Mesenchymal stem cell (in vitro differentiated cells and primary cell): ENCODE measurements around the gene PLD1.

Source experiments
- DNase-seq: peaks from one replicate; pipeline ENCODE4 v3.0.0-alpha.2; 2013
- H2AFZ ChIP-seq: one replicate; pipeline ENCODE4 v1.6.1; 2013; ENCODE audit warnings: low read depth, mild to moderate bottlenecking, control low read depth, inconsistent platforms, low read length, moderate library complexity
- H2AK5ac ChIP-seq: 2 replicates; pipeline ENCODE4 v1.6.1; 2013; ENCODE audit warnings: low read length, moderate library complexity, mild to moderate bottlenecking, inconsistent platforms; ENCODE audit not compliant: severe bottlenecking
- H2BK120ac ChIP-seq: one replicate; pipeline ENCODE4 v1.6.1; 2013; ENCODE audit warnings: low read depth, mild to moderate bottlenecking, inconsistent platforms, low read length, moderate library complexity
- H2BK12ac ChIP-seq, 2 experiments: one replicate each; pipeline ENCODE4 v1.6.1; 2013; ENCODE audit warnings: inconsistent platforms in 2 of 2, low read length in 2 of 2, mild to moderate bottlenecking in 2 of 2, moderate library complexity in 2 of 2, control low read depth in 1 of 2
- H2BK15ac ChIP-seq: one replicate; pipeline ENCODE4 v1.6.1; 2013; ENCODE audit warnings: mild to moderate bottlenecking, low read depth, inconsistent platforms; ENCODE audit not compliant: poor library complexity, severe bottlenecking
- H2BK5ac ChIP-seq: 2 replicates; pipeline ENCODE4 v1.6.1; 2013; ENCODE audit warnings: low read depth, mild to moderate bottlenecking, low read length, control low read depth, inconsistent platforms; ENCODE audit not compliant: poor library complexity, severe bottlenecking
- H3K14ac ChIP-seq, 2 experiments: one replicate each; pipeline ENCODE4 v1.6.1; 2013; ENCODE audit warnings: inconsistent platforms in 2 of 2, low read length in 2 of 2, control low read depth in 1 of 2, mild to moderate bottlenecking in 1 of 2, moderate library complexity in 1 of 2
- H3K18ac ChIP-seq, 2 experiments: one replicate each; pipeline ENCODE4 v1.6.1; 2013; ENCODE audit warnings: inconsistent platforms in 2 of 2, low read length in 2 of 2, control low read depth in 1 of 2, low read depth in 1 of 2, mild to moderate bottlenecking in 1 of 2
- H3K23ac ChIP-seq, 2 experiments: one replicate each; pipeline ENCODE4 v1.6.1; 2013; ENCODE audit warnings: inconsistent platforms in 2 of 2, low read length in 2 of 2, mild to moderate bottlenecking in 2 of 2, moderate library complexity in 2 of 2, control low read depth in 1 of 2
- H3K27ac ChIP-seq: 2 replicates; pipeline ENCODE4 v1.5.1; 2013; ENCODE audit warnings: mild to moderate bottlenecking, moderate library complexity, low read length, control low read depth, inconsistent platforms; ENCODE audit not compliant: poor library complexity, severe bottlenecking
- H3K27me3 ChIP-seq, 2 experiments: 2 replicates each; pipeline versions ENCODE4 v1.6.1 to v1.7.0; 2013; ENCODE audit warnings: low read length in 2 of 2, mild to moderate bottlenecking in 2 of 2, moderate library complexity in 2 of 2, control low read depth in 1 of 2, inconsistent platforms in 1 of 2; ENCODE audit not compliant: control insufficient read depth in 1 of 2, insufficient read depth in 1 of 2
- H3K36me3 ChIP-seq, 2 experiments: 2 replicates each; pipeline versions ENCODE4 v1.6.1 to v1.7.0; 2013; ENCODE audit warnings: low read length in 2 of 2, control low read depth in 1 of 2, inconsistent platforms in 1 of 2, low read depth in 1 of 2, mild to moderate bottlenecking in 1 of 2; ENCODE audit not compliant: insufficient read depth in 2 of 2, control insufficient read depth in 1 of 2
- H3K4ac ChIP-seq, 2 experiments: one replicate each; pipeline ENCODE4 v1.6.1; 2013; ENCODE audit warnings: inconsistent platforms in 2 of 2, low read length in 2 of 2, mild to moderate bottlenecking in 2 of 2, moderate library complexity in 2 of 2, control low read depth in 1 of 2, low read depth in 1 of 2
- H3K4me1 ChIP-seq: 2 replicates; pipeline ENCODE4 v1.6.1; 2013; ENCODE audit warnings: low read depth, low read length, control low read depth; ENCODE audit not compliant: control insufficient read depth, insufficient read depth
- H3K4me2 ChIP-seq: 2 replicates; pipeline ENCODE4 v1.6.1; 2013; ENCODE audit warnings: low read length, mild to moderate bottlenecking, inconsistent platforms; ENCODE audit not compliant: poor library complexity, severe bottlenecking
- H3K4me3 ChIP-seq, 2 experiments: 2 replicates each; pipeline versions ENCODE4 v1.5.1 to v1.7.0; 2013; ENCODE audit warnings: low read length in 2 of 2, mild to moderate bottlenecking in 2 of 2, control low read depth in 1 of 2, low read depth in 1 of 2; ENCODE audit not compliant: insufficient read depth in 1 of 2
- H3K79me1 ChIP-seq: replicated peaks from 2 replicates; pipeline ENCODE4 v1.6.1; 2013; ENCODE audit warnings: mild to moderate bottlenecking, control low read depth, low read length, inconsistent platforms; ENCODE audit not compliant: poor library complexity, severe bottlenecking
- H3K9ac ChIP-seq: 2 replicates; pipeline ENCODE4 v1.7.0; 2013; ENCODE audit warnings: mild to moderate bottlenecking, low read length, moderate library complexity
- H3K9me3 ChIP-seq: 2 replicates; pipeline ENCODE4 v1.7.0; 2013; ENCODE audit warnings: mild to moderate bottlenecking, low read length; ENCODE audit not compliant: control insufficient read depth
- H4K8ac ChIP-seq: one replicate; pipeline ENCODE4 v1.6.1; 2013; ENCODE audit warnings: inconsistent platforms, mild to moderate bottlenecking, low read length, moderate library complexity
- H4K91ac ChIP-seq: one replicate; pipeline ENCODE4 v1.6.1; 2013; ENCODE audit warnings: mild to moderate bottlenecking, low read length, inconsistent platforms
- WGBS: methylation state at CpG from one replicate; pipeline ENCODE4 v1.1.7; 2013; ENCODE audit warnings: mixed read lengths; 5-methylcytosine and 5-hydroxymethylcytosine counted together

PLD1 gene

DNA sequence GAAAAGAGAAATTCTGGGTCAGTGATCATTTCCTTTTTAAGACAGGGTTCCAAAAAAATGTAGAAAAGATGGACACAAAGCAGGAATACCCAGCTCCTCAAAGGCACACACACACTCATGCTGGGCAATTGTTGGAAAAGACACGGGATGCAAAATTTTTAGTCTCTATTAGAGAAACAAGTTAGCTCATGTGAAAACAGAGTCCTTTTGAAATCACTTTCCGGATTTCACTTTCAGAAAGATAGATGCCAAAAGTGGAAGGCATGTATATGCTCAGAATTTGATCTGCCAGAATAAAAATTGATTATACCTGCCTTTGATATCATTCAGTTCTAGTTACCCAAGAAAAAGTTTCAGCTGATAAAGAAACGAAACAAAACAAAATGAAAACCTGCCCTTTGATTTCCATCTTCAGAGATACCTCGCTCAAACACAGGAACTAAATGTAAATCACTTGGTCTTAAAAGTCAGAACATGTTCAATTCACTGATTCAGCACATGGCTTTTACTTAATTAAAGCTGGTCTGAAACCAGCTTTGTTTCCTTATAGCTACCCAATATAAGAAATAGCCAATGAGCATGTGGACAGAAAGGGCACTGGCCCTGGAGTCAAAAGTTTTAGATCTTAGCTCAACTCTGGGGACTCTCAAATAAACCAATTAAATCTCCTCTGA, 52.8 kb downstream of the PLD1 start:
- Histone ChIP-seq H2AFZ (no peak overlapping the region), H3K4me1 (peaks cover 2% of the 10 kb centered on the region), H3K4me2 (no peak overlapping the region), H3K27ac (no peak overlapping the region), H3K79me1 (peaks cover 28% of the 10 kb centered on the region), H3K4me3 (no peak overlapping the region), H3K23ac (no peak overlapping the region), H4K8ac (no peak overlapping the region), H2AK5ac (no peak overlapping the region), H3K9ac (peak overlapping the region; percentile 6), H4K91ac (no peak overlapping the region), H2BK15ac (no peak overlapping the region), H2BK12ac (no peak overlapping the region), H3K9me3 (no peaks in the 10 kb centered on the region), H3K4ac (no peak overlapping the region), H3K14ac (no peak overlapping the region), H2BK120ac (no peak overlapping the region), H2BK5ac (no peak overlapping the region), H3K27me3 (no peaks in the 10 kb centered on the region), H3K36me3 (no peaks in the 10 kb centered on the region), H3K18ac (no peak overlapping the region)
- 100% methylated on average over 4 of the region's 4 CpGs for WGBS
- no peak for DNase-seq

DNA sequence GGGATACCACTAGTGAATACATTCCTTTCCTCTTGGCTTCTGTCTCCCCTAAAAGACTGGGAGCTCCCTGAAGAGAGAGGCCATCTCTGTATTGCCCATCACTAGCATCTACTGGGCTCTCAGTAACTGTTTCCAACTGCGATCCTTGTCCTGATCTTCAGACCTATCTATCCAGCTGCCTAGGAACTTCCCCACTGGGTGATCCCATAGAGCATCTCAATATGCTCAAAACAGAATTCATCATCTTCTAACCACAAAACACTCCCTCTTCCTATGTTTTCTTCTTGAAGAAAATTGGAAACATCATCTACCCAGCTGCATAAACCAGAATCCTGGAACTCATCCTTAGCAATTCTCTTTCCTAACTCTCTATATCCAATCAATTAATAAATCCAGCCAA, 54.6 kb downstream of the PLD1 start:
- no peak overlapping the region for H2BK12ac ChIP-seq
- peak overlapping the region in 1 of 2 experiments; percentile 23 for H3K18ac ChIP-seq
- H2BK120ac ChIP-seq: no peak overlapping the region
- no peak overlapping the region for H2AK5ac ChIP-seq
- no peak overlapping the region for H3K14ac ChIP-seq
- H3K79me1 ChIP-seq: peaks cover 20% of the 10 kb centered on the region
- no peak overlapping the region for H2BK15ac ChIP-seq
- H4K91ac ChIP-seq: no peak overlapping the region
- H3K27me3 ChIP-seq: no peaks in the 10 kb centered on the region
- H3K9ac ChIP-seq: no peak overlapping the region
- H2AFZ ChIP-seq: no peak overlapping the region
- WGBS: 96% methylated on average over 1 of the region's 1 CpG
- no peak for DNase-seq
- no peak overlapping the region for H3K23ac ChIP-seq
- no peak overlapping the region for H3K4ac ChIP-seq
- peaks cover 2% of the 10 kb centered on the region for H3K4me1 ChIP-seq
- no peak overlapping the region for H4K8ac ChIP-seq
- H3K9me3 ChIP-seq: no peaks in the 10 kb centered on the region
- H2BK5ac ChIP-seq: no peak overlapping the region
- no peak overlapping the region for H3K4me2 ChIP-seq
- no peak overlapping the region for H3K27ac ChIP-seq
- H3K36me3 ChIP-seq: no peaks in the 10 kb centered on the region
- no peak overlapping the region for H3K4me3 ChIP-seq

DNA sequence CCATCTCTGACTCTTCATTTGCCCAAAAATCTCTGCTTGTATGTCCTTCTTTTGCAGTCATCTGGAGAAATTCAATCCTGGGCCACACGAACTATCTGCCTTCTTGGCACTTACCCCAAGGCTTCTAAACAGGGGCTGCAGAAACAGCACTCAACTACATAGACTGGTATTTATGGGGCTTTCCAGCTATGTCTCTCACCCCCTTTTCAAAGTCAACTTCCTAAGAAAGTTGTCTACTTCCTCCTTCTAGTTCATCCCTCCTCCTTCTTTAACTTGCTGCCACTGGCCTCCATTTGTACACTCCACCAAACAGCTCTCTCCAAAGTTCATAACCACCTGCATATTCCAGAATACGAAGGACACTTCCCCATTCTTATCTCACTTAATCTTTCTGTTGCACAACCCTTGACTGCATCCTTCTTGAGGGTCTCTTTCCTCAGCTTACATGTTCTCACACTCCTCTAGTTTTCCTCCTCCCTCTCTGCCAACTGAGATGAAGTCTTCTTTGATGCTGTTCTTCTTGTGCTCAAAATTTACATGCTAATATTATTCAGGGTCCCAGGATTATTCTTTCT, 55.2 kb downstream of the PLD1 start:
- H3K18ac ChIP-seq: no peak overlapping the region
- no peak overlapping the region for H3K23ac ChIP-seq
- no peak overlapping the region for H2BK12ac ChIP-seq
- H2BK120ac ChIP-seq: no peak overlapping the region
- no peak overlapping the region for H4K8ac ChIP-seq
- peaks cover 2% of the 10 kb centered on the region for H3K4me1 ChIP-seq
- no peak overlapping the region for H2BK15ac ChIP-seq
- H3K79me1 ChIP-seq: peaks cover 17% of the 10 kb centered on the region
- H3K9me3 ChIP-seq: no peaks in the 10 kb centered on the region
- H3K4ac ChIP-seq: no peak overlapping the region
- H3K36me3 ChIP-seq: no peaks in the 10 kb centered on the region
- no peak overlapping the region for H4K91ac ChIP-seq
- H2BK5ac ChIP-seq: no peak overlapping the region
- no peak overlapping the region for H2AK5ac ChIP-seq
- no peaks in the 10 kb centered on the region for H3K27me3 ChIP-seq
- no peak for DNase-seq
- H3K4me2 ChIP-seq: no peak overlapping the region
- no peak overlapping the region for H2AFZ ChIP-seq
- no peak overlapping the region for H3K4me3 ChIP-seq
- no peak overlapping the region for H3K14ac ChIP-seq
- no peak overlapping the region for H3K9ac ChIP-seq
- 90% methylated on average over 2 of the region's 2 CpGs for WGBS
- no peak overlapping the region for H3K27ac ChIP-seq

DNA sequence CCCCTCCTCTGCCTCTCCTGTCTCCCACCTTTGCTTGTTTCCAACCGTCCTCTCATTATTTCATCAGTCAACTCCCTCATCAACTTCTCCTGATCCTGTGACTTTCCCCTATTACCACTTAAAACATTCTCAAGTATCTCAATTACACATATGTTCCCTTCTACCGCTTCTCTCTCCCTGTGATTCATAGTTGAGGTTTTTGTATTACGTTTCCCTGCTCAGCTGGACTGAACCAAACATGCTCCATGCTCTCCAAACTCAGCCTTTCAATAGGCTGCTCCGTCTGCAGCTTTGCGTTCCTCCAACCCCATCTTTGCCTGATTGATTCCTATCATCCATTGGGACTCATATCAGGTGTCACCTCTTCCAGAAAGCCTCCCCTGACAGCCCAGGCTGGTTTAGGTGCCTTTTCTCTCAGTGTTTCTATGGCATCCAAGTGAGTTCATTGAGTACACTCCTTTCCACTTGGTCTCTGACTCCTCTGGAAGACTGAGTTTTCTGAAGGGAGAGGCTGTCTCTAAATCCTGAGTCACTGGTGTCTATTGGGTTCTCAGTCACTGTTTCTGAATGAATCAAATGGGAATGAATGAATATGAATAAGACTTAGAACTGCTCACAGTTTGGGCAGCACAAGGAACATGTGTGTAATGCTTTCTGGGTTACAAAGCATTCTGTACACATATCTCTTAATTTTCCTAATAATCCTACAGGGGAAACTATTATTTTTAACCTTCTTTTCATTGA, 56.4 kb downstream of the PLD1 start:
- no peak overlapping the region for H2AK5ac ChIP-seq
- no peak overlapping the region for H3K27ac ChIP-seq
- H4K8ac ChIP-seq: no peak overlapping the region
- H3K18ac ChIP-seq: no peak overlapping the region
- H3K9ac ChIP-seq: peak overlapping the region; percentile 77
- no peak overlapping the region for H2AFZ ChIP-seq
- H3K4ac ChIP-seq: no peak overlapping the region
- no peak overlapping the region for H2BK120ac ChIP-seq
- peak; percentile 91 for DNase-seq
- H3K9me3 ChIP-seq: no peaks in the 10 kb centered on the region
- H3K14ac ChIP-seq: no peak overlapping the region
- WGBS: 70% methylated on average over 5 of the region's 5 CpGs
- H3K4me3 ChIP-seq: peak overlapping the region in 1 of 2 experiments; percentile 31
- H3K79me1 ChIP-seq: peaks cover 21% of the 10 kb centered on the region
- H2BK12ac ChIP-seq: peak overlapping the region in 1 of 2 experiments; percentile 0
- H3K36me3 ChIP-seq: no peaks in the 10 kb centered on the region
- H3K23ac ChIP-seq: peak overlapping the region in 1 of 2 experiments; percentile 46
- H3K4me2 ChIP-seq: no peak overlapping the region
- H4K91ac ChIP-seq: no peak overlapping the region
- H3K4me1 ChIP-seq: peaks cover 2% of the 10 kb centered on the region
- H3K27me3 ChIP-seq: no peaks in the 10 kb centered on the region
- H2BK5ac ChIP-seq: no peak overlapping the region
- no peak overlapping the region for H2BK15ac ChIP-seq
